B cell (primary cell): ENCODE measurements around the gene CFAP74. TPM values are rescaled to one million over a fixed set of nuclear protein-coding genes. Genes with fewer than 3 reads are reported as not detected.

Experiments used
- ATAC-seq: fragments of 200-7000 bp; cut with Tn5 transposase; one replicate; pipeline ENCODE4 v1.10.0; 2021; ENCODE audit warnings: low read depth, mild to moderate bottlenecking, moderate number of reproducible peaks, moderate library complexity
- CTCF ChIA-PET: fragments of 350-600 bp; sonication (Branson Sonifier 250); formaldehyde crosslinking; loops from one replicate; lab custom pipeline; 2021; ENCODE audit warnings: antibody characterized with exemption, inconsistent platforms; lab: Charles Lee
- POLR2A ChIA-PET: fragments of 350-600 bp; sonication (Branson Sonifier 250); formaldehyde crosslinking; loops from one replicate; lab custom pipeline; 2021; ENCODE audit warnings: antibody characterized with exemption; lab: Charles Lee
- DNase-seq: peaks from one replicate; pipeline ENCODE4 v3.0.0; 2013
- H2AFZ ChIP-seq: 2 replicates; pipeline ENCODE4 v1.6.1; 2012; ENCODE audit warnings: mild to moderate bottlenecking, low read depth, low read length; ENCODE audit not compliant: insufficient read depth, poor library complexity, severe bottlenecking
- H3K27ac ChIP-seq, 2 donors: 1 replicate in 1 of 2; 2 replicates in 1 of 2; pipeline ENCODE4 v1.5.1; 2012 to 2013; ENCODE audit warnings: low read length in 2 of 2, mild to moderate bottlenecking in 2 of 2, moderate library complexity in 1 of 2
- H3K27me3 ChIP-seq, 4 experiments: fragments of 200-600 bp in 1 of 4; sonication (generic) in 1 of 4; replicated peaks in 1 of 4; 1 replicate in 2 of 4; 2 replicates in 2 of 4; pipeline versions ENCODE4 v1.6.1 to v1.7.0; 2013 to 2016; ENCODE audit warnings: low read length in 3 of 4, mild to moderate bottlenecking in 2 of 4, mixed read lengths in 1 of 4, moderate library complexity in 1 of 4; ENCODE audit not compliant: insufficient read depth in 4 of 4, control insufficient read depth in 3 of 4; ENCODE audit errors: control extremely low read depth in 1 of 4
- H3K36me3 ChIP-seq, 2 experiments: replicated peaks in 1 of 2; 1 replicate in 1 of 2; 2 replicates in 1 of 2; pipeline versions ENCODE4 v1.6.1 to v1.7.1; 2013; ENCODE audit warnings: low read length in 1 of 2; ENCODE audit not compliant: insufficient read depth in 2 of 2, control insufficient read depth in 1 of 2; ENCODE audit errors: control extremely low read depth in 1 of 2, extremely low read depth in 1 of 2
- H3K4me1 ChIP-seq, 2 donors: fragments of 200-600 bp in 1 of 2; sonication (generic) in 1 of 2; 1 replicate in 1 of 2; 2 replicates in 1 of 2; pipeline versions ENCODE4 v1.5.1 to v1.6.1; 2013 to 2017; ENCODE audit warnings: low read length in 2 of 2; ENCODE audit not compliant: control insufficient read depth in 2 of 2, insufficient read depth in 2 of 2
- H3K4me2 ChIP-seq: replicated peaks from 2 replicates; pipeline ENCODE3; 2012; ENCODE audit warnings: mild to moderate bottlenecking, low read depth, low read length; ENCODE audit not compliant: poor library complexity, severe bottlenecking
- H3K4me3 ChIP-seq, 5 experiments: fragments of 200-600 bp in 1 of 5; sonication (generic) in 1 of 5; 1 replicate in 3 of 5; 2 replicates in 2 of 5; pipeline versions ENCODE4 v1.5.1 to v1.7.0; 2011 to 2016; ENCODE audit warnings: low read length in 4 of 5, mild to moderate bottlenecking in 4 of 5, low read depth in 2 of 5, control low read depth in 1 of 5, moderate library complexity in 1 of 5; ENCODE audit not compliant: insufficient read depth in 1 of 5; ENCODE audit errors: control extremely low read depth in 1 of 5, extremely low read depth in 1 of 5
- H3K79me2 ChIP-seq: fragments of 200-600 bp; sonication (generic); one replicate; pipeline ENCODE4 v1.6.0; 2016; ENCODE audit warnings: low read length; ENCODE audit not compliant: control insufficient read depth, insufficient read depth
- H3K9ac ChIP-seq: fragments of 200-600 bp; sonication (generic); 2 replicates; pipeline ENCODE4 v1.6.1; 2017; ENCODE audit warnings: mild to moderate bottlenecking, low read length, moderate library complexity
- H3K9me3 ChIP-seq, 3 donors: one replicate each; pipeline versions ENCODE4 v1.6.1 to v1.7.1; 2013; ENCODE audit warnings: low read length in 2 of 3; ENCODE audit not compliant: control insufficient read depth in 2 of 3, insufficient read depth in 1 of 3; ENCODE audit errors: control extremely low read depth in 1 of 3
- H4K20me1 ChIP-seq: 2 replicates; pipeline ENCODE4 v1.6.0; 2012; ENCODE audit warnings: mild to moderate bottlenecking, low read length; ENCODE audit not compliant: insufficient read depth, control insufficient read depth, poor library complexity, severe bottlenecking
- H3K27ac Mint-ChIP-seq: one replicate; pipeline ENCODE4 v1.8.0; 2021; ENCODE audit warnings: mixed read lengths
- H3K27me3 Mint-ChIP-seq: one replicate; pipeline ENCODE4 v1.8.0; 2021; ENCODE audit warnings: mixed read lengths
- H3K4me1 Mint-ChIP-seq: one replicate; pipeline ENCODE4 v1.8.0; 2021; ENCODE audit warnings: mixed read lengths
- H3K4me3 Mint-ChIP-seq: one replicate; pipeline ENCODE4 v1.8.0; 2021; ENCODE audit warnings: mixed read lengths
- H3K9me3 Mint-ChIP-seq: one replicate; pipeline ENCODE4 v1.8.0; 2022; ENCODE audit warnings: mixed read lengths; ENCODE audit not compliant: insufficient read depth
- EZH2 ChIP-seq: IDR thresholded peaks from 2 replicates; pipeline ENCODE4 v1.6.1; 2012; ENCODE audit warnings: borderline replicate concordance, low read depth, mild to moderate bottlenecking, moderate library complexity, low read length; ENCODE audit not compliant: insufficient read depth, poor library complexity, severe bottlenecking
- WGBS: methylation state at CpG from one replicate; pipeline ENCODE4 v1.1.5; 2013; ENCODE audit warnings: missing lambda C conversion rate; ENCODE audit not compliant: insufficient coverage; 5-methylcytosine and 5-hydroxymethylcytosine counted together
- intact Hi-C: fragments of 100-400 bp; cut with micrococcal nuclease; formaldehyde crosslinking; loops from one replicate; pipeline ENCODE4 v1.10.0; 2022
- polyA plus RNA-seq: library from polyadenylated mRNA; depleted of rRNA; stranded (reverse); fragments of >200 nt; gene quantifications from 2 replicates; pipeline ENCODE4 v1.2.3, GENCODE V29; 2012
- total RNA-seq, 2 donors: library from RNA; stranded (reverse); fragments of 120-200 nt in 1 of 2; gene quantifications; 1 replicate in 1 of 2; 2 replicates in 1 of 2; pipeline versions ENCODE4 v1.2.3 to v1.2.4, GENCODE V29; 2013 to 2022
- TF ChIP-seq, protein P1 (sequence below): fragments of 200-600 bp; IDR thresholded peaks from one replicate; pipeline ENCODE4 v1.8.0; 2022; ENCODE audit warnings: antibody characterized with exemption, mild to moderate bottlenecking

CFAP74 gene
- total and polyA plus RNA-seq, 2 donors (not counting 1 experiment from before 2014, with no cell fraction given) = not detected

DNA sequence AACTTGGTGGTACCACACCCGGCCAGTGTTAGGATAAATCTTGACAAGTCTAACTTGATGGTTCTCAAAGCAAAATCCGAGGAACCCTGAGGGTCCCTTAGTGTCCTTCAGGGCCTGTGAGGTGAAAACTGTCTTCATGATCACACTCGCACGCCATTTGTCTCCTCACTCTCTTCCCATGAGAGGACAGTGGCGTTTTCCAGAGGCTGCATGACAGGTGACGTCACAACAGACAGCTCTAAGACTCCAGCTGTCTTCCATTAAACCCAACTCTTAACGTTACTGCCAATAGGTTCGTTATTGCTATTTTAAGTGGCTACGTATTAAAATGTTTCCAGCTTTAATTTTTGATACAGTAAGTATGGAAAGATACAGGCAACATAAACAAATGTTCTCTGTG lies 13.8 kb downstream of the CFAP74 start:
- H3K27me3 Mint-ChIP-seq = peaks cover 22% of the 10 kb centered on the region
- intact Hi-C loops = no loop called here
- ChIA-PET CTCF (interaction anchor here (0.7 to 1.1 kb wide), 2 partner anchors 30 to 149 kb away, joined by 3 read pairs; no protein-coding TSS in a partner anchor), POLR2A (no interaction called here)
- TF ChIP-seq EZH2 = no peak
- TF ChIP-seq, protein P1, sequence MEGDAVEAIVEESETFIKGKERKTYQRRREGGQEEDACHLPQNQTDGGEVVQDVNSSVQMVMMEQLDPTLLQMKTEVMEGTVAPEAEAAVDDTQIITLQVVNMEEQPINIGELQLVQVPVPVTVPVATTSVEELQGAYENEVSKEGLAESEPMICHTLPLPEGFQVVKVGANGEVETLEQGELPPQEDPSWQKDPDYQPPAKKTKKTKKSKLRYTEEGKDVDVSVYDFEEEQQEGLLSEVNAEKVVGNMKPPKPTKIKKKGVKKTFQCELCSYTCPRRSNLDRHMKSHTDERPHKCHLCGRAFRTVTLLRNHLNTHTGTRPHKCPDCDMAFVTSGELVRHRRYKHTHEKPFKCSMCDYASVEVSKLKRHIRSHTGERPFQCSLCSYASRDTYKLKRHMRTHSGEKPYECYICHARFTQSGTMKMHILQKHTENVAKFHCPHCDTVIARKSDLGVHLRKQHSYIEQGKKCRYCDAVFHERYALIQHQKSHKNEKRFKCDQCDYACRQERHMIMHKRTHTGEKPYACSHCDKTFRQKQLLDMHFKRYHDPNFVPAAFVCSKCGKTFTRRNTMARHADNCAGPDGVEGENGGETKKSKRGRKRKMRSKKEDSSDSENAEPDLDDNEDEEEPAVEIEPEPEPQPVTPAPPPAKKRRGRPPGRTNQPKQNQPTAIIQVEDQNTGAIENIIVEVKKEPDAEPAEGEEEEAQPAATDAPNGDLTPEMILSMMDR = no peak
- H3K4me3 ChIP-seq = no peak overlapping the region
- no peak overlapping the region for H3K9ac ChIP-seq
- H3K9me3 Mint-ChIP-seq = no peaks in the 10 kb centered on the region
- no peak overlapping the region for H3K4me3 Mint-ChIP-seq
- no peaks in the 10 kb centered on the region for H3K9me3 ChIP-seq
- no peaks in the 10 kb centered on the region for H3K79me2 ChIP-seq
- no peak overlapping the region for H3K4me2 ChIP-seq
- no peaks in the 10 kb centered on the region for H3K4me1 Mint-ChIP-seq
- H3K27me3 ChIP-seq = peaks cover 0 to 8% (median 0%) of the 10 kb centered on the region in 4 experiments
- no peak for DNase-seq
- H3K27ac Mint-ChIP-seq = no peak overlapping the region
- H3K27ac ChIP-seq = no peak overlapping the region
- H4K20me1 ChIP-seq = no peaks in the 10 kb centered on the region
- no peak overlapping the region for H2AFZ ChIP-seq
- no peaks in the 10 kb centered on the region for H3K36me3 ChIP-seq
- no peak for ATAC-seq
- H3K4me1 ChIP-seq = no peaks in the 10 kb centered on the region
- 93% methylated on average over 6 of the region's 9 CpGs for WGBS

DNA sequence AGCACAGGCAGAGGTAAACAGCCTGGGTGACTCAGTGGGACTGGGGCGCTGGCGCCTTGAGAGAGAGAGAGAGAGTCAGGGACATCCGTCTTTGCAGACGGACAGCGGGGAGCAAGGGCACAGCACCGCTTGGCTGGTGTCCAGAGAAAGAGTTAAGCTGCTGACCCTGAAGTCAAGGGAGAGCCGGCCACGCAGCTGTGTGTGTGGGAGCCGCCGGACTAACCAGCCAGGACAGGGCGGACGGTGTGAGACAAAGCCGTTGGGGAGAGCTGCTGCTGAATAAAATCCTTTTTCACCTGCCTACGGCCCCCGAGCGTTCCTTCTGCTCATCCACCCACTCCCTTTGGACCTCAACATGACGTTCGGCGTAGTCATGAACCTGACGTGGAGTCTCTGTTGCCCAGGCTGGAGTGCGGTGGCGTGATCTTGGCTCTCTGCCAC lies 14.5 kb downstream of the CFAP74 start:
- Histone ChIP-seq H3K9ac (no peak overlapping the region), H3K79me2 (no peaks in the 10 kb centered on the region), H3K27ac (no peak overlapping the region), H3K36me3 (no peaks in the 10 kb centered on the region), H2AFZ (no peak overlapping the region), H3K4me2 (no peak overlapping the region), H3K27me3 (peaks cover 0 to 7% (median 0%) of the 10 kb centered on the region in 4 experiments), H4K20me1 (no peaks in the 10 kb centered on the region), H3K4me3 (no peak overlapping the region), H3K9me3 (no peaks in the 10 kb centered on the region), H3K4me1 (no peaks in the 10 kb centered on the region)
- DNase-seq (no peak), ATAC-seq (no peak)
- intact Hi-C loops = no loop called here
- TF ChIP-seq, protein P1 = no peak
- TF ChIP-seq EZH2 = no peak
- no peak overlapping the region for H3K27ac Mint-ChIP-seq
- CTCF ChIA-PET = interaction anchor here (0.7 to 1.1 kb wide), 2 partner anchors 29 to 150 kb away, joined by 3 read pairs; no protein-coding TSS in a partner anchor
- H3K9me3 Mint-ChIP-seq = no peaks in the 10 kb centered on the region
- no peaks in the 10 kb centered on the region for H3K4me1 Mint-ChIP-seq
- H3K4me3 Mint-ChIP-seq = no peak overlapping the region
- WGBS = 94% methylated on average over 21 of the region's 22 CpGs
- peaks cover 18% of the 10 kb centered on the region for H3K27me3 Mint-ChIP-seq
- POLR2A ChIA-PET = no interaction called here
